H9 (cell line): ENCODE results near the gene CENPA. TPM values are rescaled to one million over a fixed set of nuclear protein-coding genes. Genes with fewer than 3 reads are reported as not detected.

Experiments used
- DNase-seq: peaks from one replicate; pipeline ENCODE4 v3.0.0-alpha.2; 2017
- H2AFZ ChIP-seq: one replicate; pipeline ENCODE4 v1.6.1; 2013; ENCODE audit warnings: mild to moderate bottlenecking, low read length, control low read depth, moderate library complexity
- H2AK5ac ChIP-seq: 2 replicates; pipeline ENCODE4 v1.6.1; 2013; ENCODE audit warnings: low read length, control low read depth, mixed read lengths; ENCODE audit not compliant: insufficient read length
- H2BK120ac ChIP-seq: one replicate; pipeline ENCODE4 v1.6.1; 2013; ENCODE audit warnings: low read depth, mild to moderate bottlenecking, low read length, control low read depth, inconsistent platforms; ENCODE audit not compliant: poor library complexity, severe bottlenecking
- H2BK12ac ChIP-seq: 2 replicates; pipeline ENCODE4 v1.6.1; 2013; ENCODE audit warnings: low read length, control low read depth, mixed read lengths, low read depth; ENCODE audit not compliant: insufficient read length
- H2BK15ac ChIP-seq: 2 replicates; pipeline ENCODE4 v1.6.1; 2013; ENCODE audit warnings: low read depth, low read length, control low read depth
- H2BK20ac ChIP-seq: one replicate; pipeline ENCODE4 v1.6.1; 2013; ENCODE audit warnings: low read depth, mild to moderate bottlenecking, low read length, control low read depth, inconsistent platforms; ENCODE audit not compliant: poor library complexity, severe bottlenecking
- H2BK5ac ChIP-seq: 2 replicates; pipeline ENCODE4 v1.6.1; 2013; ENCODE audit warnings: low read length, control low read depth, mixed read lengths; ENCODE audit not compliant: insufficient read length
- H3K14ac ChIP-seq: 2 replicates; pipeline ENCODE4 v1.6.1; 2013; ENCODE audit warnings: low read length, control low read depth; ENCODE audit not compliant: insufficient read depth
- H3K18ac ChIP-seq: 2 replicates; pipeline ENCODE4 v1.6.1; 2013; ENCODE audit warnings: low read depth, mild to moderate bottlenecking, mixed read lengths, low read length, control low read depth; ENCODE audit not compliant: insufficient read length
- H3K23ac ChIP-seq: 2 replicates; pipeline ENCODE4 v1.6.1; 2013; ENCODE audit warnings: low read length, control low read depth, mixed read lengths, low read depth; ENCODE audit not compliant: insufficient read length
- H3K23me2 ChIP-seq: 2 replicates; pipeline ENCODE4 v1.6.1; 2013; ENCODE audit warnings: low read depth, mild to moderate bottlenecking, mixed read lengths, low read length, control low read depth; ENCODE audit not compliant: insufficient read length, poor library complexity, severe bottlenecking
- H3K27ac ChIP-seq: 2 replicates; pipeline ENCODE4 v1.5.1; 2013; ENCODE audit warnings: low read length, control low read depth, mixed read lengths, low read depth; ENCODE audit not compliant: insufficient read length
- H3K27me3 ChIP-seq: 2 replicates; pipeline ENCODE4 v1.6.1; 2013; ENCODE audit warnings: low read length, control low read depth, inconsistent platforms; ENCODE audit not compliant: insufficient read depth
- H3K4ac ChIP-seq: 2 replicates; pipeline ENCODE4 v1.6.1; 2013; ENCODE audit warnings: low read depth, mild to moderate bottlenecking, control low read depth, inconsistent platforms, low read length, moderate library complexity
- H3K4me1 ChIP-seq: 2 replicates; pipeline ENCODE4 v1.6.1; 2013; ENCODE audit warnings: low read length, control low read depth, inconsistent platforms; ENCODE audit not compliant: insufficient read depth
- H3K4me2 ChIP-seq: 2 replicates; pipeline ENCODE4 v1.6.1; 2013; ENCODE audit warnings: low read length, control low read depth, mixed read lengths; ENCODE audit not compliant: insufficient read length, insufficient read depth
- H3K56ac ChIP-seq: 2 replicates; pipeline ENCODE4 v1.6.1; 2013; ENCODE audit warnings: low read depth, mild to moderate bottlenecking, mixed read lengths, low read length, control low read depth; ENCODE audit not compliant: insufficient read length
- H3K79me1 ChIP-seq: 2 replicates; pipeline ENCODE4 v1.6.1; 2013; ENCODE audit warnings: low read depth, mild to moderate bottlenecking, moderate library complexity, low read length, control low read depth, inconsistent platforms; ENCODE audit not compliant: insufficient read depth, poor library complexity, severe bottlenecking
- H3K79me2 ChIP-seq: 2 replicates; pipeline ENCODE4 v1.6.1; 2013; ENCODE audit warnings: low read length, control low read depth, inconsistent platforms; ENCODE audit not compliant: insufficient read depth
- H3K9ac ChIP-seq: 2 replicates; pipeline ENCODE4 v1.6.1; 2013; ENCODE audit warnings: low read length, control low read depth, mixed read lengths; ENCODE audit not compliant: insufficient read length; ENCODE audit errors: extremely low read depth
- H3K9me3 ChIP-seq: one replicate; pipeline ENCODE4 v1.6.1; 2013; ENCODE audit warnings: low read depth, low read length, inconsistent platforms; ENCODE audit not compliant: control insufficient read depth
- H3T11ph ChIP-seq: one replicate; pipeline ENCODE4 v1.6.1; 2013; ENCODE audit warnings: mild to moderate bottlenecking, low read length, control low read depth, inconsistent platforms
- H4K20me1 ChIP-seq: one replicate; pipeline ENCODE4 v1.6.1; 2013; ENCODE audit not compliant: control insufficient read depth, insufficient read length, insufficient read depth
- H4K5ac ChIP-seq: 2 replicates; pipeline ENCODE4 v1.6.1; 2013; ENCODE audit warnings: low read depth, mild to moderate bottlenecking, mixed read lengths, low read length, control low read depth; ENCODE audit not compliant: insufficient read length
- H4K8ac ChIP-seq: replicated peaks from 2 replicates; pipeline ENCODE4 v1.6.1; 2013; ENCODE audit warnings: low read length, control low read depth, mixed read lengths, low read depth; ENCODE audit not compliant: insufficient read length
- H4K91ac ChIP-seq: 2 replicates; pipeline ENCODE4 v1.6.1; 2013; ENCODE audit warnings: low read depth, mild to moderate bottlenecking, moderate library complexity, mixed read lengths, low read length, control low read depth; ENCODE audit not compliant: insufficient read length
- H3K27ac Mint-ChIP-seq, 3 experiments: 2 replicates in 2 of 3; 3 replicates in 1 of 3; pipeline ENCODE4 v1.8.0; 2020 to 2021; ENCODE audit warnings: mixed read lengths in 3 of 3, mild to moderate bottlenecking in 1 of 3, moderate library complexity in 1 of 3
- H3K27me3 Mint-ChIP-seq: 2 replicates; pipeline ENCODE4 v1.8.0; 2021; ENCODE audit warnings: low read depth, mild to moderate bottlenecking, moderate library complexity, mixed read lengths
- H3K36me3 Mint-ChIP-seq, 3 experiments: 2 replicates in 2 of 3; 3 replicates in 1 of 3; pipeline ENCODE4 v1.8.0; 2020 to 2021; ENCODE audit warnings: low read depth in 3 of 3, mixed read lengths in 3 of 3; ENCODE audit not compliant: insufficient read depth in 1 of 3
- H3K4me1 Mint-ChIP-seq, 2 experiments: 2 replicates each; pipeline ENCODE4 v1.8.0; 2020; ENCODE audit warnings: mixed read lengths in 2 of 2
- H3K4me3 Mint-ChIP-seq, 2 experiments: 2 replicates in 1 of 2; 3 replicates in 1 of 2; pipeline ENCODE4 v1.8.0; 2020 to 2021; ENCODE audit warnings: mild to moderate bottlenecking in 2 of 2, mixed read lengths in 2 of 2, moderate library complexity in 1 of 2
- H3K9me3 Mint-ChIP-seq, 2 experiments: 2 replicates in 1 of 2; 3 replicates in 1 of 2; pipeline ENCODE4 v1.8.0; 2020; ENCODE audit warnings: mild to moderate bottlenecking in 2 of 2, mixed read lengths in 2 of 2, moderate library complexity in 1 of 2
- CTCF ChIP-seq: fragments of 200-600 bp; sonication (generic); conservative IDR thresholded peaks from 3 replicates; pipeline ENCODE4 v1.8.0; 2021; ENCODE audit warnings: antibody characterized with exemption, mild to moderate bottlenecking
- WGBS: extraction: QIAGEN DNeasy Blood & Tissue Kit; methylation state at CpG from one replicate; pipeline ENCODE4 v1.1.7; 2013; ENCODE audit warnings: missing lambda C conversion rate, low lambda C conversion rate, mixed read lengths; ENCODE audit not compliant: insufficient read length; ENCODE audit errors: extremely low coverage; 5-methylcytosine and 5-hydroxymethylcytosine counted together
- total RNA-seq: library from RNA; stranded (reverse); gene quantifications from 2 replicates; pipeline ENCODE4 v1.2.1, GENCODE V29; 2021

Gene CENPA
- total RNA-seq, 1 experiment from 2014 or later, result 19.3 TPM

- H2BK15ac ChIP-seq, result no peak overlapping the region
- no peak overlapping the region for H3K9ac ChIP-seq
- H4K91ac ChIP-seq, result no peak overlapping the region
- no peak overlapping the region for H2AFZ ChIP-seq
- Mint-ChIP-seq H3K9me3 (peaks cover 4 to 5% of the 10 kb centered on the region in 2 experiments; a peak in 2 of 5 replicates), H3K4me1 (peaks cover 14 to 15% of the 10 kb centered on the region in 2 experiments), H3K4me3 (no peak overlapping the region), H3K27ac (no peak overlapping the region), H3K36me3 (no peaks in the 10 kb centered on the region), H3K27me3 (peaks cover 12% of the 10 kb centered on the region)
- H4K8ac ChIP-seq, result no peak overlapping the region
- no peak overlapping the region for H2BK120ac ChIP-seq
- H3K56ac ChIP-seq, result no peak overlapping the region
- no peak overlapping the region for H3K18ac ChIP-seq
- H3K4ac ChIP-seq, result no peak overlapping the region
- no peak overlapping the region for H2BK20ac ChIP-seq
- no CpG with 5 or more reads among the region's 14 CpGs for WGBS
- no peak overlapping the region for H3K14ac ChIP-seq
- no peak overlapping the region for H2BK5ac ChIP-seq
- H3T11ph ChIP-seq, result no peak overlapping the region
- no peak for DNase-seq
- no peak overlapping the region for H3K27ac ChIP-seq
- no peaks in the 10 kb centered on the region for H3K4me1 ChIP-seq
- no peak overlapping the region for H2BK12ac ChIP-seq
- no peaks in the 10 kb centered on the region for H3K23me2 ChIP-seq
- TF ChIP-seq CTCF, result no peak
- no peak overlapping the region for H3K4me2 ChIP-seq
- no peaks in the 10 kb centered on the region for H4K20me1 ChIP-seq
- H3K27me3 ChIP-seq, result no peaks in the 10 kb centered on the region
- H3K79me2 ChIP-seq, result no peaks in the 10 kb centered on the region
- H4K5ac ChIP-seq, result no peak overlapping the region
- no peaks in the 10 kb centered on the region for H3K9me3 ChIP-seq
- no peak overlapping the region for H3K23ac ChIP-seq
- no peaks in the 10 kb centered on the region for H3K79me1 ChIP-seq
- no peak overlapping the region for H2AK5ac ChIP-seq
Measured at GRCh38 chr2:26811791-26812694, 26.2 kb downstream of the CENPA start.
